ENCODE measurements around the gene DNASE1L1.

Gene DNASE1L1

DNA sequence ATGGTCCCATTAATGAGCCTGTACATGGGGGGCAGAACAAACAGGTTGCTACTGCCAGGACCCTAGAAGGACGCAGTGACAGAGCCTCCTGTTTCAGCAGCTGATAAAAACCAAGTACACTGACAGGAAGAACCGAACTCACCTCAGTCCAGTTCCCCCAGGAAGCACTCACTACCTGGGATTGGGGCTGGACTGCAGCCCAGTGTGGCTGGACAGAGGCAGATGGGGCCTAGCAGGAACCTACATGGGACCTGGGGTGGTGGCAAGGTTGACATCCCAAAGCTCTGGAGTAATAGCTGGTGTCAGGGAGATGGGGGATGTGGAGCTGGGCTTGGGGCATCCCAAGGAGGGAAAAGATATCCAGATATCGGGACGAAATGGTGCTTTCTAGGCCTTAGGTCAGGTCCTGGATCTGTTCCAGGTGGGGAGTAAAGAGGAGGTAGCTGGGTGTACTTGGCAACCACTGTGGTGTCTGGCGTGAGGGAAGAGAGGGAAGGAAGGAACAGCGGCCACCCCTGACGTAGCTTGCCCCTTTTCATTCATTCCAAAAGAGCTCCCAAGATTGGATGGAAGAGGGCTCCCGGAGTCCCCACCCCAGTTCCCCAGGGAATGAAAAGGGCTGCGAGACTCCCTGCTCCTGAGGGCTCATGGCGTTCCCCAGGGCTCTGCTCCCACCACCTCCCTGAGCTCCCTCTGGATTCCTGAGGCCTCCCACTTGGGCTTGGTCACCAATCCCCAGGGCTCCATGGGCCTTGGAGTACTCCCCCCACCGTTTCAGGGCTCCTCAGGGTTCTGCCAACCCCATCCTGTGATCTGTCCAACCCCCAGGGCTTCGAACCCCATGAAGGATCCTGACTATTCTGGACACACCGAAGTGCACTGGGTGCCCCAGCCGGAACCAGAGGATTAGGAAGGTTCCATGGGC is 25.4 kb downstream of the DNASE1L1 start:
- Mint-ChIP-seq H3K4me1 (peaks cover 39% of the 10 kb centered on the region), H3K4me3 (no peak overlapping the region), H3K27me3 (no peaks in the 10 kb centered on the region), H3K9me3 (no peaks in the 10 kb centered on the region), H3K27ac (peak overlapping the region in 1 of 2 donors; percentile 60)
- DNase-seq (no peak), ATAC-seq (no peak)

DNA sequence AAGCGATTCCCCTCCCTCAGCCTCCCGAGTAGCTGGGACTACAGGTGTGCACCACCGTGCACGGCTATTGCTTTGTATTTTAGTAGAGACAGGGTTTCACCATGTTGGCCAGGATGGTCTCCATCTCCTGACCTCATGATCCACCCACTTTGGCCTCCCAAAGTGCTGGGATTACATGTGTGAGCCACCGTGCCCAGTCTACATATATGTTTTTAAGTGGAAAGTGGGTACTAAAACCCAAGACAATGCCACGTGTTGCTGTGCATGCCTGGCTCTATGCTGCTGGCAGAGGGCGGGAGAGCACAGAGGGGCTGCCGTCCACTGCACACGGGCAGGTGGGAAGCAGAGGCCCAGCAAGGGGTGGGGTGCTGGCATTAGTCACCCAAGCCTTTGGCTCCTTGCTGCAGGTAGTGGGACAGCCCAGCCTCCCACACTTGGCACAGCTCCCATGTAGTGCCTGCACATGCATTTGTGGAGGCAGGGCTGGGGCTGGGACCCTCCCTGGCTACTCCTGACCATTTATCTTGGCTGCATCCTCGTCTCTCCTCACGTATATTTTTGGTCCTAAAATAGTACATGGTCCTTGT is 26.5 kb downstream of the DNASE1L1 start:
- Mint-ChIP-seq H3K27me3 (no peaks in the 10 kb centered on the region), H3K9me3 (no peaks in the 10 kb centered on the region), H3K4me3 (no peak overlapping the region), H3K27ac (no peak overlapping the region), H3K4me1 (peaks cover 43% of the 10 kb centered on the region)
- ATAC-seq: no peak
- DNase-seq: no peak

DNA sequence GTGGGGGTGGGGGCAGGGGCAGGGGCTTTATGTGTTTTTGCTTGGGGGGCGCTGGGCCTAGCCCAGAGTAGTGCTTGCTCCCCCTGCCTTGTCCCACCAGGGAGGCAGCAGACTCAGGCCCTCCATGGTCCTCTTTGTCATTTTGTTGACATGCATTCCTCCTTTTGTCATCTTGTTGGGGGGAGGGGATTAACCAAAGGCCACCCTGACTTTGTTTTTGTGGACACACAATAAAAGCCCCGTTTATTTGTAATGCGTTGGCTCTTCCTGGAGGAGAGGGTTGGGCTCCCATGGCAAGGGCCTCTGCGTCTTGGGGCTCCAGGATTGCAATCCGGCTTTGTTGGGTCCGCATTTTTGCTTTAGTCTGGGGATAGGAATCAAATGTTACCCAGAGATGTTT is 27.8 kb downstream of the DNASE1L1 start:
- Mint-ChIP-seq H3K27ac (no peak overlapping the region), H3K4me3 (peak overlapping the region in 1 of 2 donors; percentile 10), H3K9me3 (no peaks in the 10 kb centered on the region), H3K4me1 (peaks cover 55% of the 10 kb centered on the region), H3K27me3 (no peaks in the 10 kb centered on the region)
- ATAC-seq (no peak), DNase-seq (no peak)

DNA sequence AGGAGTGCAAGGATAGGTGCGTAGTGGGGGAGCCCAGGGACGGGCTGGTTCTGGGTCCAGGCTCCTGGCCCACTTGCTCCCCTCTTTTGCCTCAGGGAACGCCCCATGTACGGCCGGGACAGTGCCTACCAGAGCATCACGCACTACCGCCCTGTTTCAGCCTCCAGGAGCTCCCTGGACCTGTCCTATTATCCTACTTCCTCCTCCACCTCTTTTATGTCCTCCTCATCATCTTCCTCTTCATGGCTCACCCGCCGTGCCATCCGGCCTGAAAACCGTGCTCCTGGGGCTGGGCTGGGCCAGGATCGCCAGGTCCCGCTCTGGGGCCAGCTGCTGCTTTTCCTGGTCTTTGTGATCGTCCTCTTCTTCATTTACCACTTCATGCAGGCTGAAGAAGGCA is 28.3 kb downstream of the DNASE1L1 start:
- Mint-ChIP-seq H3K4me3 (peak overlapping the region; percentile 90), H3K27ac (peak overlapping the region in 1 of 2 donors; percentile 75), H3K27me3 (no peaks in the 10 kb centered on the region), H3K9me3 (no peaks in the 10 kb centered on the region), H3K4me1 (peaks cover 57% of the 10 kb centered on the region)
- ATAC-seq (no peak), DNase-seq (no peak)

DNA sequence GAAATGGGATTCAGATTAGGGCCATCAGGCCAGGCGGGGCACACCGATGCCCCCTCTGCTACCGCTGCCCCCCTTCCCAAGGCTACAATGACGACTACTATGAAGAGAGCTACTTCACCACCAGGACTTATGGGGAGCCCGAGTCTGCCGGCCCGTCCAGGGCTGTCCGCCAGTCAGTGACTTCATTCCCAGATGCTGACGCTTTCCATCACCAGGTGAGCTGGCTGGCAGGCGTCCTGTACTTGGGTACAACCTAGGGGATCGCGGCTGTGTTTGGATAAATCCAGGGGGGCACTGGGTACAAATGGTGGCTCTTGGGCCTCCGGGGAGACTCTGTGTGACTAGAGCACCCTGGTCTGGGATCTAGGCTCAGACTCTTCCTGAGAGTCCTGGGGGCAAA is 28.9 kb downstream of the DNASE1L1 start:
- no peak for DNase-seq
- Mint-ChIP-seq H3K9me3 (no peaks in the 10 kb centered on the region), H3K27me3 (no peaks in the 10 kb centered on the region), H3K4me1 (peaks cover 58% of the 10 kb centered on the region), H3K27ac (peak overlapping the region; percentile 92 to 97), H3K4me3 (peak overlapping the region; percentile 90)
- no peak for ATAC-seq

DNA sequence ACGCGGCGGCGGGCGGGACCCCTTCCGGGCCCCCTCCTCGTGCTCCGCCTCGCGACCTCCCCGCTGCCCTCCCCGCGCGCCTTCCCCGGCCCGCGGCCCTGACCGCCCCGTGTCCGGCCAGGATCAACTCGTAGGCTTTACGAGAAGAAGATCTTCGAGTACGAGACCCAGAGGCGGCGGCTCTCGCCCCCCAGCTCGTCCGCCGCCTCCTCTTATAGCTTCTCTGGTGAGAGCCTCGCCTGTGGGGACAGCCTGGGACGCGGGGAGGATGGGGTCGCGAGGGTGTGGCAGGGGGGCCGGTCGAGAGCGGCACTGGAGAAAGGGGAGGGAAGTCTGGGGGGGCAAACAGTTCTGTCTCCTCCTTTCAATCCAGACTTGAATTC is 29.5 kb downstream of the DNASE1L1 start:
- Mint-ChIP-seq H3K27me3 (no peaks in the 10 kb centered on the region), H3K4me3 (peak overlapping the region; percentile 90), H3K4me1 (peaks cover 58% of the 10 kb centered on the region), H3K9me3 (no peaks in the 10 kb centered on the region), H3K27ac (peak overlapping the region; percentile 92 to 97)
- no peak for DNase-seq
- ATAC-seq: no peak

DNA sequence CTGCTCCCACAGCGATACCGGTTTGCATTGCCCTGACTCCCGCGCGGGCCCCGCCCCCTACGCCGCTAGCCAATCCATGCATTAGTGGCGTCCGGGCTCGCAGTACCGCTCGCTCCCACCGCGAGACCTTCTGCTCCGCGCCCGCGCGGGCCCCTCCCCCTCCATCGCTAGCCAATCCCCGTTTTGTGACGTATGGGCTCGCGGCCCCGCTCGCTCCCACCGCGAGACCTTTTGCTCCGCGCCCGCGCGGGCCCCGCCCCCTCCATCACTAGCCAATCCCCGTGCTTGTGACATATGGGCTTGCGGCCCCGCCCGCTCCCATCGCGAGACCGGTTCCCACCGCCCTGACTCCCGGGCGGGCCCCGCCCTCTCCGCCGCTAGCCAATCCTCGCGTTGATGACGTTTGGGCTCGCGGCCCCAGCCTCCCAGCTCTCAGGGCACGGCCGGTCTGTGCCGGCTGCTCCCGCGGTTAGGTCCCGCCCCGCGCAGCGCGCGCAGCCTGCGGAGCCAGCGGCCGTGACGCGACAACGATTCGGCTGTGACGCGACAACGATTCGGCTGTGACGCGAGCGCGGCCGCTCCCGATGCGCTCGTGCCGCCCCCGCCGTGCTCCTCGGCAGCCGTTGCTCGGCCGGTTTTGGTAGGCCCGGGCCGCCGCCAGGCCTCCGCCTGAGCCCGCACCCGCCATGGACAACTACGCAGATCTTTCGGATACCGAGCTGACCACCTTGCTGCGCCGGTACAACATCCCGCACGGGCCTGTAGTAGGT is 30.1 kb downstream of the DNASE1L1 start, which contains the start of gene EMD:
Gene EMD (plus strand): TSS at position 497 of the 770 bp plus-strand sequence. CDS start 190 bp downstream, at position 687.
- peaks cover 53% of the 10 kb centered on the region for H3K4me1 Mint-ChIP-seq
- no peaks in the 10 kb centered on the region for H3K9me3 Mint-ChIP-seq
- H3K27ac Mint-ChIP-seq: peak within 1 kb of the TSS; percentile 92 to 97
- H3K4me3 Mint-ChIP-seq: peak within 1 kb of the TSS; percentile 90
- peak; percentile 95 to 98 for DNase-seq
- H3K27me3 Mint-ChIP-seq: no peaks in the 10 kb centered on the region
- ATAC-seq: peak; percentile 89

DNA sequence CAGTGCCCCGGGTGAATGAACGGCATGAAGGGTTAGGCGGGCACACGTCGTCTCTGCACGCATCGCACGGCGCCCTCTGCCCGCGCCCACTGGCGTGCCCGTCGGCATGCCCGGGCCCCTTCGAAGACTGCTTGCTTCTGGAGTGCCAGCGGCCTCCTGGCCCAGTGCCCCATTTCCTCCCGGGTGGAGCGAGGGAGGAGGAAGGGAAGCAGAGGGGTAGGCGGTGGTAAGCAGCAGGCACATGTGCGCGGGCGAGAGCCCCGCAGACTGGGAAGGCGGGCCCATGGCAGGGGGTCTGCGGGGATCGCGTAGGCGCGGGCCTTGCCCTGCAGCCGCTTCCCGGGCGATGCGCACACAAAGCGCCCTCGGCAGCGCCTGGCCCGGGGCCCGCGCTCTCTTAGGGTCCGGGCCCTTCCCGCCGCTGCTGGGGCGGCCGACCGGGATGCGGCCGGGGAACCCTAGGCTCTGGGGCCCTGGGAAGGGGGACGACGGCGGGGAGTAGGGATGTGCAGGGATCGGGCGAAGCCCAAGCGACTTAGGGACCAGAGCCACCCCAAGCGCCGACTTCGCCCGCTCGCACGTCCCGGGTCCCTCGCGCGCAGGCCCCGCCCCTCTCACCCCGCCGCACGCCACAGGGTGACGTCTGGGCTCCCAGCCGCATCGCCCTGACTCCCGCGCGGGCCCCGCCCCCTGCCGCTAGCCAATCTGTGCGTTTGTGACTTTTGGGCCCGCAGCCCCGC is 30.8 kb downstream of the DNASE1L1 start:
- H3K27ac Mint-ChIP-seq: peak overlapping the region; percentile 25 to 76
- no peak for DNase-seq
- no peaks in the 10 kb centered on the region for H3K27me3 Mint-ChIP-seq
- no peaks in the 10 kb centered on the region for H3K9me3 Mint-ChIP-seq
- H3K4me3 Mint-ChIP-seq: peak overlapping the region; percentile 78 to 90
- peaks cover 47% of the 10 kb centered on the region for H3K4me1 Mint-ChIP-seq
- ATAC-seq: peak; percentile 16

DNA sequence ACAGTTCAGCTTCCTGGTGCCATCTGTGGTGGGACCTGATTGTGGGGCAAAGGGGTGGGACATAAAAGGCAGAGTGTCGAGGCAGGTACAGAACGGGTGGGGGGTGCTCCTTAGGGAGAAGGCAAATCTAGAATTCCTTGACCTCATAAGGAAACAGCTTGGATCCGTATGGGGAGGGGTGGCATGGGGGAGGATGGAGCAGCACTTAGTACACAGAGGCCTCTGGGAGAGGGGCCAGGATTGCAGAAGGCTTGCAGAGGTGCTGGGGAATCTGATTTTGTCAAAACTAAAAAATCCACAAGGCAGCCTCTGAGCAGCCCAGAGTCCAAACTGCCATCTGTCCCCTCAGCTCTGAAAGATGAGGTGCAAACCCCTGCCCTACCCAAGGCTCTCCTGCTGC is 32.3 kb downstream of the DNASE1L1 start:
- ATAC-seq (no peak), DNase-seq (no peak)
- Mint-ChIP-seq H3K27me3 (no peaks in the 10 kb centered on the region), H3K4me3 (no peak overlapping the region), H3K27ac (no peak overlapping the region), H3K4me1 (peaks cover 51% of the 10 kb centered on the region), H3K9me3 (no peaks in the 10 kb centered on the region)

DNA sequence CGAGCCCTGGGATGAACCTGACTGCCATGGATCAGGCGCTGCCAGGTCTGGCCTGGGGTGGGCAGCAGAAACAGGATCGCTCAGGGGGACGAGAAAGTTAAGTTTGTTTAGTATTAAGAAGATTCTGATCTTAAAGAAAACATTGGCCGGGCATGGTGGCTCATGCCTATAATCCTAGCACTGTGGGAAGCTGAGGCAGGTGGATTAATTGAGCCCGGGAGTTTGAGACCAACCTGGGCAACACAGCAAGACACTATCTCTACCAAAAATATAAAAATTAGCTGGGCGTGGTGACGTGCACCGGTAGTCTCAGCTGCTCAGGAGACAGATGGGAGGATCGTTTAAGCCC is 33.9 kb downstream of the DNASE1L1 start:
- no peaks in the 10 kb centered on the region for H3K9me3 Mint-ChIP-seq
- H3K4me1 Mint-ChIP-seq: peaks cover 38% of the 10 kb centered on the region
- ATAC-seq: no peak
- no peak for DNase-seq
- peak overlapping the region; percentile 35 to 68 for H3K4me3 Mint-ChIP-seq
- peak overlapping the region; percentile 27 to 33 for H3K27ac Mint-ChIP-seq
- no peaks in the 10 kb centered on the region for H3K27me3 Mint-ChIP-seq

DNA sequence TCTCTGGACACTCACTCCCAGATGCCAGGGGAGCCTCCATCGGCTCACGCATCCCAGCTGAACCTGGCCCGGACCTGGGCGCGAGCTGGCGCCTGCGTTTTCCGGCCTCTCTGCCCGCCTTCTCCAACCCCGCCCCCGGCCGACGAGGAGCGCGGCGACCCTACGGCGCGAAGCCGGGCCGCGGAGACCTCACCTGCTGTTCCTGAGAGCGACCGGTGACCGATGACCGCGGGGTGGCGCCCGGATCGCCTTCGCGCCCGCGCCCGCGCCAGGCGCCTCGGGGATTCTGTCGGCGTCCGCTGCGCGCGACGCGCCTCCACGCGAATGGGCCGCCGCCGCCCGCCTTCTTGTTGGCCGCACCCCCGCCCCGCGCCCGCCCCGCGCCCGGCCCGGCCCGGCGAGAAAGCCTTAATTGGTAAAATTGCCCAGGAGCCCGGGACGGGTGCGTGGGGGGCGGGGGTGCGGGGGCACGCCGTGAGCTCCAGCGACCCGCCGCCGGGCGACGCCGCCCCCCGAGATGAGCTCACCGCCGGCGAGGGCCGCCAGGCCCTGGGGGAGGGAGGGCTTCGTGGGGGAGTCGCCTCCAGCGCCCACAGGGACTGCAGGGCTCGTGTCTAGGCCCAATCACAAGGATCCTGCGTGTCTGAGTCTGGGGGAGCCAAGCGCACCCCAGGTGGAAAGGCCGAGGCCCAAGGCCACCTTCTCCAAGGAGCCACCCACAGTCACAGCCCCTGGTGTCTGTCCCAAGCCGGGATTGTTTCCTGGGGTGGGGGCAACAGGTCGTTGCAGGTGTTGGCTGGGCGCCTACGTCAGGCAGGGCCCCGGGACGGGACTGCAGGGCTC is 34.5 kb downstream of the DNASE1L1 start, which contains the start of gene FLNA:
Gene FLNA (minus strand): TSS at position 322 of the 843 bp plus-strand sequence. CDS start 3,389 bp downstream, outside the sequence.
- Mint-ChIP-seq H3K27me3 (no peaks in the 10 kb centered on the region), H3K27ac (peak within 1 kb of the TSS; percentile 27 to 33), H3K4me3 (peak within 1 kb of the TSS; percentile 71 to 83), H3K9me3 (no peaks in the 10 kb centered on the region), H3K4me1 (peaks cover 35% of the 10 kb centered on the region)
- DNase-seq: peak in 1 of 2 donors; percentile 37
- ATAC-seq: no peak

DNA sequence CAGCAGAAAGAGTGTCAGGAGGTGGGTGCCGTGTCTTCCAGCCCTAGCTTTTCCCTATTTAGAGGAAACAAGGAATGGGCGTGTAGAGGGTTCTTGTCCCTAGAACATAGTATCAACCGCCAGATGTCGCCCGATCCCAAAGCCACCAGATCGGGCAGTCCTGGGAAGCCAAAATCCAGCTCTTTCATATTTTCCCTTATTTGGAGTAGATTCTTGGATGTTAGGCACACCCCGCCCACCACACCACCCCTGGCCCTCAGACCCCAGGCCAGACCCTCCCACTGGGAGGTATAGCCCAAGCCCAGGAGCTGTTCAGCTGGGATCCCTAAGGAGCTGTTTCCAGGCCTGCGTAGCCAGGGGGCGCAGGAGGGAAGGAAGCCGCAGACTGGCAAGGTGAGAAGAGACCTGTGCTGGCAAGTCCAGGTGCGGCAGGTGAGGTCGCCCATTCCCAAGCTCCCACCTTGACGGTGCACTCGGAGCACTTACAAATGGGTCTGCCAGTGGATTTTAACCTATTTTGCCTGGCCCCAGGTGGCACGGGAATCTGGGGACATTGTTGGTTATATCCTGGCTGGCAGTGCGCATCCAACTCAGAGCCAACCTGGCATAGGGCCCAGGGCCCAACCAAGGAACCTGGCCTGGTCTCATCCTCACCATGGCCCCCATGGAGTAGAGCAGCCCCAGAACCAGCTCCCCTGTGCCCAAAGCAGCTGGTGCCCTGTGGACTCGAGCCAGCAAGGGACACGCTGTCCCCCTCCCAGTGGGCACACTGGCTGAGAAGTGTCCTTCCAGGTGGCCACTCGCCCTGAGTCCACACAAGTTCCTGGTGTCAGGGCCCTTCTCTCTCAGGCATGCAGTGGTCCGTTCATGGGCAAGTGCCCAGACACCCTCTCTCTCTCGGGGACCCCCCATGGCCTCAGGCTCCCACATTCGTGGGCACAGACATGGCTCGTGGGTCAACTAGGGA is 35.4 kb downstream of the DNASE1L1 start:
- ATAC-seq (no peak), DNase-seq (no peak)
- peak overlapping the region; percentile 71 to 83 for H3K4me3 Mint-ChIP-seq
- H3K4me1 Mint-ChIP-seq: peaks cover 35% of the 10 kb centered on the region
- H3K9me3 Mint-ChIP-seq: no peaks in the 10 kb centered on the region
- H3K27me3 Mint-ChIP-seq: no peaks in the 10 kb centered on the region
- H3K27ac Mint-ChIP-seq: no peak overlapping the region

DNA sequence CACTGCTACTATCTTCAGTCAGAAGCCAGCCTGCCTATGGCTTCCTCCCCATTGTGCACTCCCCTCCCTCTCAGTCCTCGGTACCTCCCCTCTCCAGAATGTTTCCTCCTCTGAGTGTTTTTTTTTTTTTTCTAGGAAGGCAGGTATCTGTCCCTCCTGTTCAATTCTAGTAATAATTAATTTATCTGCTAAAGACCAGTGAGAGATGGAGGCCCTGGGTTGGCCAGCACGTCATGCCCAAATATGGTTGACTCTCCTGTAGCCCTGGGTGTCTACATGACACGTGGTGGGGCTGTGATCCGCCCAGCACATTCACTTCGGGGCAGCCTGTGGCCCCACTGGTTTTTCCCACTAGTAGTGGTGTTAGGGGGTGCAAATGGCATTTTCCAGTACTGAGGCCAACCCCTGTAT is 36.4 kb downstream of the DNASE1L1 start:
- H3K9me3 Mint-ChIP-seq: no peaks in the 10 kb centered on the region
- peak overlapping the region; percentile 80 to 87 for H3K4me3 Mint-ChIP-seq
- peak; percentile 50 to 55 for DNase-seq
- H3K27me3 Mint-ChIP-seq: no peaks in the 10 kb centered on the region
- no peak for ATAC-seq
- H3K4me1 Mint-ChIP-seq: peaks cover 40% of the 10 kb centered on the region
- peak overlapping the region in 1 of 2 donors; percentile 91 for H3K27ac Mint-ChIP-seq
